ENCODE results near the gene MAPT. TPM values are rescaled to one million over a fixed set of nuclear protein-coding genes. Genes with fewer than 3 reads are reported as not detected.
A peak's percentile ranks its signal among the peaks of the same experiment; 100 is the strongest.
"Not testable (repeated sequence)": the region's sequence is repeated elsewhere in the genome, so short reads cannot be mapped to it uniquely, and the experiment has no call there.

Gene MAPT
- total RNA-seq, 1 donor from 2014 or later: 4.8 TPM

DNA sequence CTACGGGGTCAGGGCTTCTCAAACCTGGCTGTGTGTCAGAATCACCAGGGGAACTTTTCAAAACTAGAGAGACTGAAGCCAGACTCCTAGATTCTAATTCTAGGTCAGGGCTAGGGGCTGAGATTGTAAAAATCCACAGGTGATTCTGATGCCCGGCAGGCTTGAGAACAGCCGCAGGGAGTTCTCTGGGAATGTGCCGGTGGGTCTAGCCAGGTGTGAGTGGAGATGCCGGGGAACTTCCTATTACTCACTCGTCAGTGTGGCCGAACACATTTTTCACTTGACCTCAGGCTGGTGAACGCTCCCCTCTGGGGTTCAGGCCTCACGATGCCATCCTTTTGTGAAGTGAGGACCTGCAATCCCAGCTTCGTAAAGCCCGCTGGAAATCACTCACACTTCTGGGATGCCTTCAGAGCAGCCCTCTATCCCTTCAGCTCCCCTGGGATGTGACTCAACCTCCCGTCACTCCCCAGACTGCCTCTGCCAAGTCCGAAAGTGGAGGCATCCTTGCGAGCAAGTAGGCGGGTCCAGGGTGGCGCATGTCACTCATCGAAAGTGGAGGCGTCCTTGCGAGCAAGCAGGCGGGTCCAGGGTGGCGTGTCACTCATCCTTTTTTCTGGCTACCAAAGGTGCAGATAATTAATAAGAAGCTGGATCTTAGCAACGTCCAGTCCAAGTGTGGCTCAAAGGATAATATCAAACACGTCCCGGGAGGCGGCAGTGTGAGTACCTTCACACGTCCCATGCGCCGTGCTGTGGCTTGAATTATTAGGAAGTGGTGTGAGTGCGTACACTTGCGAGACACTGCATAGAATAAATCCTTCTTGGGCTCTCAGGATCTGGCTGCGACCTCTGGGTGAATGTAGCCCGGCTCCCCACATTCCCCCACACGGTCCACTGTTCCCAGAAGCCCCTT lies 115.6 kb downstream of the MAPT start:
- ATAC-seq (no peak), DNase-seq (ENCODE audit: low spot score) (no peak)
- intact Hi-C loops (cut with DNase I): loop anchor here (10.0 kb wide), 1 partner anchor 205 kb away; no protein-coding TSS in a partner anchor

DNA sequence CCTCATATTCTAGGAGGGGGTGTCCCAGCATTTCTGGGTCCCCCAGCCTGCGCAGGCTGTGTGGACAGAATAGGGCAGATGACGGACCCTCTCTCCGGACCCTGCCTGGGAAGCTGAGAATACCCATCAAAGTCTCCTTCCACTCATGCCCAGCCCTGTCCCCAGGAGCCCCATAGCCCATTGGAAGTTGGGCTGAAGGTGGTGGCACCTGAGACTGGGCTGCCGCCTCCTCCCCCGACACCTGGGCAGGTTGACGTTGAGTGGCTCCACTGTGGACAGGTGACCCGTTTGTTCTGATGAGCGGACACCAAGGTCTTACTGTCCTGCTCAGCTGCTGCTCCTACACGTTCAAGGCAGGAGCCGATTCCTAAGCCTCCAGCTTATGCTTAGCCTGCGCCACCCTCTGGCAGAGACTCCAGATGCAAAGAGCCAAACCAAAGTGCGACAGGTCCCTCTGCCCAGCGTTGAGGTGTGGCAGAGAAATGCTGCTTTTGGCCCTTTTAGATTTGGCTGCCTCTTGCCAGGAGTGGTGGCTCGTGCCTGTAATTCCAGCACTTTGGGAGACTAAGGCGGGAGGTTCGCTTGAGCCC lies 116.3 kb downstream of the MAPT start:
- ATAC-seq (no peak), DNase-seq (ENCODE audit: low spot score) (no peak)
- intact Hi-C loops (cut with DNase I): no loop called here

DNA sequence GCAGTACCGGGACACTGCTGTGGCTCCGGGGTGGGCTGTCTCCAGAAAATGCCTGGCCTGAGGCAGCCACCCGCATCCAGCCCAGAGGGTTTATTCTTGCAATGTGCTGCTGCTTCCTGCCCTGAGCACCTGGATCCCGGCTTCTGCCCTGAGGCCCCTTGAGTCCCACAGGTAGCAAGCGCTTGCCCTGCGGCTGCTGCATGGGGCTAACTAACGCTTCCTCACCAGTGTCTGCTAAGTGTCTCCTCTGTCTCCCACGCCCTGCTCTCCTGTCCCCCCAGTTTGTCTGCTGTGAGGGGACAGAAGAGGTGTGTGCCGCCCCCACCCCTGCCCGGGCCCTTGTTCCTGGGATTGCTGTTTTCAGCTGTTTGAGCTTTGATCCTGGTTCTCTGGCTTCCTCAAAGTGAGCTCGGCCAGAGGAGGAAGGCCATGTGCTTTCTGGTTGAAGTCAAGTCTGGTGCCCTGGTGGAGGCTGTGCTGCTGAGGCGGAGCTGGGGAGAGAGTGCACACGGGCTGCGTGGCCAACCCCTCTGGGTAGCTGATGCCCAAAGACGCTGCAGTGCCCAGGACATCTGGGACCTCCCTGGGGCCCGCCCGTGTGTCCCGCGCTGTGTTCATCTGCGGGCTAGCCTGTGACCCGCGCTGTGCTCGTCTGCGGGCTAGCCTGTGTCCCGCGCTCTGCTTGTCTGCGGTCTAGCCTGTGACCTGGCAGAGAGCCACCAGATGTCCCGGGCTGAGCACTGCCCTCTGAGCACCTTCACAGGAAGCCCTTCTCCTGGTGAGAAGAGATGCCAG lies 117.6 kb downstream of the MAPT start:
- ATAC-seq (peak; percentile 13), DNase-seq (ENCODE audit: low spot score) (no peak)
- intact Hi-C loops (cut with DNase I): no loop called here

DNA sequence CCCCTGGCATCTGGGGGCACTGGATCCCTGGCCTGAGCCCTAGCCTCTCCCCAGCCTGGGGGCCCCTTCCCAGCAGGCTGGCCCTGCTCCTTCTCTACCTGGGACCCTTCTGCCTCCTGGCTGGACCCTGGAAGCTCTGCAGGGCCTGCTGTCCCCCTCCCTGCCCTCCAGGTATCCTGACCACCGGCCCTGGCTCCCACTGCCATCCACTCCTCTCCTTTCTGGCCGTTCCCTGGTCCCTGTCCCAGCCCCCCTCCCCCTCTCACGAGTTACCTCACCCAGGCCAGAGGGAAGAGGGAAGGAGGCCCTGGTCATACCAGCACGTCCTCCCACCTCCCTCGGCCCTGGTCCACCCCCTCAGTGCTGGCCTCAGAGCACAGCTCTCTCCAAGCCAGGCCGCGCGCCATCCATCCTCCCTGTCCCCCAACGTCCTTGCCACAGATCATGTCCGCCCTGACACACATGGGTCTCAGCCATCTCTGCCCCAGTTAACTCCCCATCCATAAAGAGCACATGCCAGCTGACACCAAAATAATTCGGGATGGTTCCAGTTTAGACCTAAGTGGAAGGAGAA lies 118.2 kb downstream of the MAPT start:
- no peak for ATAC-seq
- DNase-seq (ENCODE audit: low spot score): no peak
- intact Hi-C loops (cut with DNase I): no loop called here

DNA sequence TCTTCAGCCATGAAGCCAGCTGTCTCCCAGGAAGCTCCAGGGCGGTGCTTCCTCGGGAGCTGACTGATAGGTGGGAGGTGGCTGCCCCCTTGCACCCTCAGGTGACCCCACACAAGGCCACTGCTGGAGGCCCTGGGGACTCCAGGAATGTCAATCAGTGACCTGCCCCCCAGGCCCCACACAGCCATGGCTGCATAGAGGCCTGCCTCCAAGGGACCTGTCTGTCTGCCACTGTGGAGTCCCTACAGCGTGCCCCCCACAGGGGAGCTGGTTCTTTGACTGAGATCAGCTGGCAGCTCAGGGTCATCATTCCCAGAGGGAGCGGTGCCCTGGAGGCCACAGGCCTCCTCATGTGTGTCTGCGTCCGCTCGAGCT lies 118.8 kb downstream of the MAPT start:
- no peak for ATAC-seq
- DNase-seq (ENCODE audit: low spot score): no peak
- intact Hi-C loops (cut with DNase I): no loop called here

DNA sequence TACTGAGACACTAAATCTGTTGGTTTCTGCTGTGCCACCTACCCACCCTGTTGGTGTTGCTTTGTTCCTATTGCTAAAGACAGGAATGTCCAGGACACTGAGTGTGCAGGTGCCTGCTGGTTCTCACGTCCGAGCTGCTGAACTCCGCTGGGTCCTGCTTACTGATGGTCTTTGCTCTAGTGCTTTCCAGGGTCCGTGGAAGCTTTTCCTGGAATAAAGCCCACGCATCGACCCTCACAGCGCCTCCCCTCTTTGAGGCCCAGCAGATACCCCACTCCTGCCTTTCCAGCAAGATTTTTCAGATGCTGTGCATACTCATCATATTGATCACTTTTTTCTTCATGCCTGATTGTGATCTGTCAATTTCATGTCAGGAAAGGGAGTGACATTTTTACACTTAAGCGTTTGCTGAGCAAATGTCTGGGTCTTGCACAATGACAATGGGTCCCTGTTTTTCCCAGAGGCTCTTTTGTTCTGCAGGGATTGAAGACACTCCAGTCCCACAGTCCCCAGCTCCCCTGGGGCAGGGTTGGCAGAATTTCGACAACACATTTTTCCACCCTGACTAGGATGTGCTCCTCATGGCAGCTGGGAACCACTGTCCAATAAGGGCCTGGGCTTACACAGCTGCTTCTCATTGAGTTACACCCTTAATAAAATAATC lies 119.3 kb downstream of the MAPT start:
- intact Hi-C loops (cut with DNase I): no loop called here
- ATAC-seq (no peak), DNase-seq (ENCODE audit: low spot score) (no peak)

DNA sequence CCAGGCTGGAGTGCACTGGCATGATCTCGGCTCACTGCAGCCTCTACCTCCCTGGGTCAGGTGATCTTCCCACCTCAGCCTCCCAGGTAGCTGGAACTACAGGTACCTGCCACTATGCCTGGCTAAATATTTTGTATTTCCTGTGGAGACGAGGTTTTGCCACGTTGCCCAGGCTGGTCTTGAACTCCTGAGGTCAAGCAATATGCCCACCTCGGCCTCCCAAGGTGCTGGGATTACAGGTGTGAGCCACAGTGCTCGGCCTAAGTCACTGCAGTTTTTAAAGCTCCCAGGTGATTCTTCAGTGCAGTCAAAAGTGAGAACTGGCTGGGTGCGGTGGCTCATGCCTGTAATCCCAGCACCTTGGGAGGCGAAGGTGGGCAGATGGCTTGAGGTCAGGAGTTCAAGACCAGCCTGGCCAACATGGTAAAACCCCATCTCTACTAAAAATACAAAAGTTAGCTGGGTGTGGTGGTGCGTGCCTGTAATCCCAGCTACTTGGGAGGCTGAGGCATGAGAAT lies 125.1 kb downstream of the MAPT start:
- DNase-seq (ENCODE audit: low spot score); ATAC-seq; intact Hi-C loops (cut with DNase I): not testable (repeated sequence)

DNA sequence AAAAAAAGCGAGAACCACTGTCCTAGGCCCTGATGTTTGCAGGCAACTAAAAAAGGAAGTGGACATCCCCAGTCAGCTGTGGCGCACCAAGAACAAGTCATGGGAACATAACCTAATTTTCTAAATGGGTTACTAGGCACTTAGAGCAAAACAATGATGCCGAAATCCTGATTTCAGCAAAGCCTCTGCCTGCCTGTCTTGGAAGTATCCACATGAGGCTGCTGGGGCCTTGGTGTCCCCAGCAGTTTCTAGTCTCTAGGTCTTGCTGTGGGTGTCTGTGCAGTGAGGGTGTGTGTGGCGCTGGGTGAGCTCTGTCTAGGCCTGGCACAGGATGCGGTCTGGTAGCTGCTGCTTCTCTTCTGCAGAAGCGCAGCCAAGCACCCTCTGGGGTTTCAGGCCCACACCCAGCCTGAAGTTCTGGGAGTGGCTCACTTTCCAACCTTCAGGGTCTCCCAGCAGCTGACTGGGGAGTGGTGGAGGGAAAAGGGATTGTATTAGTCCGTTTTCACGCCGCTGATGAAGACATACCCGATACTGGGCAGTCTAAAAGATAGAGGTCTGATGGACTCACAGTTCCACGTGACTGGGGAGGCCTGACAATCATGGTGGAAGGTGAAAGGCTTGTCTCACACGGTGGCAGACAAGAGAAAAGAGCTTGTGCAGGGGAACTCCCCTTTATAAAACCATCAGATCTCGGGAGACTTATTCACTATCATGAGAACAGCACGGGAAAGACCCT lies 125.8 kb downstream of the MAPT start:
- ATAC-seq: peak; percentile 56
- DNase-seq (ENCODE audit: low spot score): no peak
- intact Hi-C loops (cut with DNase I): no loop called here

DNA sequence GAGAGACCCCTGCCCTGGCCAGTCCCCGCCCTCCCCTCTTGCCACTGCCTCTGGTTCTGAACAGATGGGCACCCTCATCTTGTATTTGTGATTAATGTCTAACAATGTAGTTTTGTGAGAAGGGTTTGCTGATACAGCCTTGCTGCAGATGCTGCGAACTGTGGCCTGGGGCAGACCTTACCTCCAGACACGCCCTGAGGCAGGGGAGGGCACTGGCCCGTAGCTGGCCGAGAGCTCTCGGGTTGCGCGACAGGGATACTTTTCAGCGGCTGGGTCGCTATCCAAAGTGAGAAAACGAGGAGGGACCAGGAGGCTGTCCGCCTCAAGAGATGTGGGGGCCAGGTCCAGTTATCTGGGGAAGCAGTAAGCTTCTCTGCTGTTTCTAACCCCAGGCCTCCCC lies 126.6 kb downstream of the MAPT start:
- DNase-seq (ENCODE audit: low spot score): no peak
- no peak for ATAC-seq
- intact Hi-C loops (cut with DNase I): no loop called here

DNA sequence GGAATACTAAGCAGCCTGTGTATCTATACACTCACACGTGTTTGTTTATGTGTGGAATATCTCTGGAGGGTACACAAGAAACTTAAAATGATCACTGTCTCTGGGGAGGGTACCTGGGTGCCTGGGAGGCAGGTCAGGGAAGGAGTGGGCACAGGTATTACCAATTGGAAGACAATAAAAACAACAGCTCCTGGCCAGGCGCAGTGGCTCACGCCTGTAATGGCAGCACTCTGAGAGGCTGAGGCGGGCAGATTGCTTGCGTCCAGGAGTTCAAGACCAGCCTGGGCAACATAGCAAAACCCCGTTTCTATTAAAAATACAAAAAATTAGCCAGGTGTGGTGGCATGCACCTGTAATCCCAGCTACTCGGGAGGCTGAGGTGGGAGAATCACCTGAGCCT lies 129.0 kb downstream of the MAPT start:
- DNase-seq (ENCODE audit: low spot score); ATAC-seq; intact Hi-C loops (cut with DNase I): not testable (repeated sequence)

DNA sequence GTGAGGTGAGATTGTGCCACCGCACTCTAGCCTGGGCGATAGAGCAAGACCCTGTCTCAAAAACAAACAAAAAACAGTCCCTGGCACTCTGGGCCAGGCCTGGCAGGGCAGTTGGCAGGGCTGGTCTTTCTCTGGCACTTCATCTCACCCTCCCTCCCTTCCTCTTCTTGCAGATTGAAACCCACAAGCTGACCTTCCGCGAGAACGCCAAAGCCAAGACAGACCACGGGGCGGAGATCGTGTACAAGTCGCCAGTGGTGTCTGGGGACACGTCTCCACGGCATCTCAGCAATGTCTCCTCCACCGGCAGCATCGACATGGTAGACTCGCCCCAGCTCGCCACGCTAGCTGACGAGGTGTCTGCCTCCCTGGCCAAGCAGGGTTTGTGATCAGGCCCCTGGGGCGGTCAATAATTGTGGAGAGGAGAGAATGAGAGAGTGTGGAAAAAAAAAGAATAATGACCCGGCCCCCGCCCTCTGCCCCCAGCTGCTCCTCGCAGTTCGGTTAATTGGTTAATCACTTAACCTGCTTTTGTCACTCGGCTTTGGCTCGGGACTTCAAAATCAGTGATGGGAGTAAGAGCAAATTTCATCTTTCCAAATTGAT lies 129.5 kb downstream of the MAPT start:
- intact Hi-C loops (cut with DNase I): no loop called here
- no peak for ATAC-seq

DNA sequence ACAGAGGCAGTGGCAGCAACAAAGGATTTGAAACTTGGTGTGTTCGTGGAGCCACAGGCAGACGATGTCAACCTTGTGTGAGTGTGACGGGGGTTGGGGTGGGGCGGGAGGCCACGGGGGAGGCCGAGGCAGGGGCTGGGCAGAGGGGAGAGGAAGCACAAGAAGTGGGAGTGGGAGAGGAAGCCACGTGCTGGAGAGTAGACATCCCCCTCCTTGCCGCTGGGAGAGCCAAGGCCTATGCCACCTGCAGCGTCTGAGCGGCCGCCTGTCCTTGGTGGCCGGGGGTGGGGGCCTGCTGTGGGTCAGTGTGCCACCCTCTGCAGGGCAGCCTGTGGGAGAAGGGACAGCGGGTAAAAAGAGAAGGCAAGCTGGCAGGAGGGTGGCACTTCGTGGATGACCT lies 130.2 kb downstream of the MAPT start:
- intact Hi-C loops (cut with DNase I): no loop called here
- ATAC-seq: no peak
- no peak for DNase-seq (ENCODE audit: low spot score)

More for the DNA sequence above, 129.5 kb downstream of the MAPT start:
- no peak for DNase-seq (ENCODE audit: low spot score)

DNA sequence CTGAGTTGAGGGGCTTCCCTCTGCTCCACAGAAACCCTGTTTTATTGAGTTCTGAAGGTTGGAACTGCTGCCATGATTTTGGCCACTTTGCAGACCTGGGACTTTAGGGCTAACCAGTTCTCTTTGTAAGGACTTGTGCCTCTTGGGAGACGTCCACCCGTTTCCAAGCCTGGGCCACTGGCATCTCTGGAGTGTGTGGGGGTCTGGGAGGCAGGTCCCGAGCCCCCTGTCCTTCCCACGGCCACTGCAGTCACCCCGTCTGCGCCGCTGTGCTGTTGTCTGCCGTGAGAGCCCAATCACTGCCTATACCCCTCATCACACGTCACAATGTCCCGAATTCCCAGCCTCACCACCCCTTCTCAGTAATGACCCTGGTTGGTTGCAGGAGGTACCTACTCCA lies 130.7 kb downstream of the MAPT start:
- ATAC-seq: no peak
- DNase-seq (ENCODE audit: low spot score): no peak
- intact Hi-C loops (cut with DNase I): no loop called here

DNA sequence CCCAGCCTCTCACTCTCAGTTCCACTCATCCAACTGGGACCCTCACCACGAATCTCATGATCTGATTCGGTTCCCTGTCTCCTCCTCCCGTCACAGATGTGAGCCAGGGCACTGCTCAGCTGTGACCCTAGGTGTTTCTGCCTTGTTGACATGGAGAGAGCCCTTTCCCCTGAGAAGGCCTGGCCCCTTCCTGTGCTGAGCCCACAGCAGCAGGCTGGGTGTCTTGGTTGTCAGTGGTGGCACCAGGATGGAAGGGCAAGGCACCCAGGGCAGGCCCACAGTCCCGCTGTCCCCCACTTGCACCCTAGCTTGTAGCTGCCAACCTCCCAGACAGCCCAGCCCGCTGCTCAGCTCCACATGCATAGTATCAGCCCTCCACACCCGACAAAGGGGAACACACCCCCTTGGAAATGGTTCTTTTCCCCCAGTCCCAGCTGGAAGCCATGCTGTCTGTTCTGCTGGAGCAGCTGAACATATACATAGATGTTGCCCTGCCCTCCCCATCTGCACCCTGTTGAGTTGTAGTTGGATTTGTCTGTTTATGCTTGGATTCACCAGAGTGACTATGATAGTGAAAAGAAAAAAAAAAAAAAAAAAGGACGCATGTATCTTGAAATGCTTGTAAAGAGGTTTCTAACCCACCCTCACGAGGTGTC lies 131.3 kb downstream of the MAPT start:
- no peak for ATAC-seq
- no peak for DNase-seq (ENCODE audit: low spot score)
- intact Hi-C loops (cut with DNase I): no loop called here

DNA sequence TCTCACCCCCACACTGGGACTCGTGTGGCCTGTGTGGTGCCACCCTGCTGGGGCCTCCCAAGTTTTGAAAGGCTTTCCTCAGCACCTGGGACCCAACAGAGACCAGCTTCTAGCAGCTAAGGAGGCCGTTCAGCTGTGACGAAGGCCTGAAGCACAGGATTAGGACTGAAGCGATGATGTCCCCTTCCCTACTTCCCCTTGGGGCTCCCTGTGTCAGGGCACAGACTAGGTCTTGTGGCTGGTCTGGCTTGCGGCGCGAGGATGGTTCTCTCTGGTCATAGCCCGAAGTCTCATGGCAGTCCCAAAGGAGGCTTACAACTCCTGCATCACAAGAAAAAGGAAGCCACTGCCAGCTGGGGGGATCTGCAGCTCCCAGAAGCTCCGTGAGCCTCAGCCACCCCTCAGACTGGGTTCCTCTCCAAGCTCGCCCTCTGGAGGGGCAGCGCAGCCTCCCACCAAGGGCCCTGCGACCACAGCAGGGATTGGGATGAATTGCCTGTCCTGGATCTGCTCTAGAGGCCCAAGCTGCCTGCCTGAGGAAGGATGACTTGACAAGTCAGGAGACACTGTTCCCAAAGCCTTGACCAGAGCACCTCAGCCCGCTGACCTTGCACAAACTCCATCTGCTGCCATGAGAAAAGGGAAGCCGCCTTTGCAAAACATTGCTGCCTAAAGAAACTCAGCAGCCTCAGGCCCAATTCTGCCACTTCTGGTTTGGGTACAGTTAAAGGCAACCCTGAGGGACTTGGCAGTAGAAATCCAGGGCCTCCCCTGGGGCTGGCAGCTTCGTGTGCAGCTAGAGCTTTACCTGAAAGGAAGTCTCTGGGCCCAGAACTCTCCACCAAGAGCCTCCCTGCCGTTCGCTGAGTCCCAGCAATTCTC lies 132.1 kb downstream of the MAPT start:
- no peak for DNase-seq (ENCODE audit: low spot score)
- ATAC-seq: peak; percentile 35
- intact Hi-C loops (cut with DNase I): no loop called here

Data from sciatic nerve (tissue), 2 donors.